D341Med (cell line): ENCODE results near the gene HHIPL2.
"Not testable (repeated sequence)": the region's sequence is repeated elsewhere in the genome, so short reads cannot be mapped to it uniquely, and the experiment has no call there.

Experiments used
- DNase-seq: peaks from one replicate; pipeline ENCODE4 v3.0.0; 2012; ENCODE audit warnings: low spot score

The HHIPL2 gene

GRCh38 chr1:222539951-222540597 is 7.8 kb downstream of the HHIPL2 start:
- no peak for DNase-seq

DNA sequence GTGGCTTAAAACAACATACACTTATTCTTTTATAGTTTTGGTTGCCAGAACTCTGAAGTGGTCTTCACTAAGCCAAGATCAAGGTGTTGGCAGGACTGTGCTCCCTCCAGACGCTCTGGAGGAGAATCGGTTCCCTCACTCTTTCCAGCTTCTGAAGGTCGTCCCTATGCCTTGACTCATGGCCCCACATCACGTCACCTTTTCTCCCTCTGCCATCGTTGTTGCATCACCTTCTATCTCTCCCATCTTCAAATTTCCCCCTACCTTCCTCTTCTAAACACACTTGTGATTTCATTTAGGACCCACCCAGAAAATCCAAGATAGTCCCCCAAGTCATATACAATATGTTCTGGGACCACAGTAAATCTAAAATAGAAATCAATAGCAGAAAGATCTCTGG is 12.4 kb downstream of the HHIPL2 start:
- no peak for DNase-seq

GRCh38 chr1:222530852-222531251 is 17.1 kb downstream of the HHIPL2 start:
- no peak for DNase-seq

DNA sequence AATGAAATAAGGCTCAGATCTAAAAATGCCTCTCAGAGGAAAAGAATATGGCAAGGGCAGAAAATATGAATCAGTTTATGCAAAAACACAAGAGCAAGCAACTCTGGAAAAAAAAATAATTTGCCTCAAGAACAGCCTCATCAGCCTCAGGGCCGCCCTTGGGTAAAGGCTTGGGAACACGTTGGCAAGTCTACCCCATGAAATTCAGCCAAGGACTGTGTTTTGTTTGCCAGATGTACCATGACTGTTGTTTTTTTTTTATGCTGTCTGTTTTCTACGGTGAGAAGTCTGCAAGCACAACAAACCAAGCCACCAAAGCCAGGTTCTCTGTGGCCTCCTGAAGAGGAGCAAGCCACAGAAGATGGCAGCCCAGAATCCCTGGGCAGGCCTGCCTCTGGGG is 18.0 kb downstream of the HHIPL2 start:
- no peak for DNase-seq

DNA sequence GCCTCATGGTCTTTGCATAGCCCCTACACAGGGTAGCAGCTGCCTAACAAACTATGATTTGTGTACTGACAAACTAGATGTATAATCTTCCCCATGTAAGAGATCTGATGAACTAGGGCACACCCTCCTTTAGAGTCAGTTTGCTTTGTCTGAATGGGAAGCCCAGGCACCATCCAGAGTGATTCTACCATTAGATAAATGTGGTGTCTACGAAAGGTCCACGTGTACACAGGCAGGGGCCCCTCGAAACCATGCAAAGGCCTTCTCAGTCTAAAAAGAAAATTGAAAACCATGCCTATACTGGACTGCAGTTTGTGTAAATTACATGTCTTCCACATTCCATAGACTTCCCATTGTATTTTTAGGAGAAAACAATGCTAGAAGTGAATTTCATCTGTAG is 18.7 kb downstream of the HHIPL2 start:
- no peak for DNase-seq

GRCh38 chr1:222525951-222526350 is 22.0 kb downstream of the HHIPL2 start:
- no peak for DNase-seq

GRCh38 chr1:222523852-222524251 is 24.1 kb downstream of the HHIPL2 start:
- DNase-seq = no peak

DNA sequence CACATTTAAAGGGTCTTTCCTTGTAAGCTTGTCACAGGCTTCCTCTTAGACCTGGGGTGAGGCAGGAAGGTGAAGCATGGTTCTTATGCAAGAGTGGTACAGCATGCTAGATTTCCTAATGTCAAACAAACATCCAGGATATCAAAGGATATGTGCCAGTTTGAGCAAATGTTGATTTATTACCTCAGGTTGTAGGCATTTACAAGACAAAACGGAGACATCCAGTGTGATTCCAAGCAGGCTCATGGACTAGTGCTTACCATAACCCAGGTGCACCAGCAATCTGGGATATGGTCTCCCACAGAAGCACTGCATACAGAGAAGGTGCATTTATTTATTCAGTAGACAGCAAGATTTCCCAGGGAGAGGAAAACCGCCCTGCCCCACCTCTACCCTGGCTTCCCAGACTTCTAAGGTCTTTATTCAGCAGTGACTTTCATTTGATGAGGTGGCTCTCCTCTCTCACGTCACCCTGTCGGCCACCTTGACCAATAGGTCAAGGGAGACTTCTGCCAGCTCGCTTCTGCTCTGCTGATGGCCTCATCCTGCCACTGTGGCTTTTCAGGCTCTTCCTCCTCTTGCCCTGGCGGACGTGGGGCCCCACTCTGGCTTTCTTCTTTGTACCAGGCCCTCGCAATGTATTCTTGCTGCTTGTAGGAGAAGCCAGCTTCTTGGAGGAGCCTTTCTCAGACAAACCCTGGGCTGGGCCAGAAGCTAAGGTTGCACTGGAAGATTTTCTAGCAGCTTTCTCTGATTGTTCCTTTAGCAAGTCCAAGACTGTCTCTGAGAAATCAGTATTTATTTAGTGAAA is 25.6 kb downstream of the HHIPL2 start:
- DNase-seq = no peak

DNA sequence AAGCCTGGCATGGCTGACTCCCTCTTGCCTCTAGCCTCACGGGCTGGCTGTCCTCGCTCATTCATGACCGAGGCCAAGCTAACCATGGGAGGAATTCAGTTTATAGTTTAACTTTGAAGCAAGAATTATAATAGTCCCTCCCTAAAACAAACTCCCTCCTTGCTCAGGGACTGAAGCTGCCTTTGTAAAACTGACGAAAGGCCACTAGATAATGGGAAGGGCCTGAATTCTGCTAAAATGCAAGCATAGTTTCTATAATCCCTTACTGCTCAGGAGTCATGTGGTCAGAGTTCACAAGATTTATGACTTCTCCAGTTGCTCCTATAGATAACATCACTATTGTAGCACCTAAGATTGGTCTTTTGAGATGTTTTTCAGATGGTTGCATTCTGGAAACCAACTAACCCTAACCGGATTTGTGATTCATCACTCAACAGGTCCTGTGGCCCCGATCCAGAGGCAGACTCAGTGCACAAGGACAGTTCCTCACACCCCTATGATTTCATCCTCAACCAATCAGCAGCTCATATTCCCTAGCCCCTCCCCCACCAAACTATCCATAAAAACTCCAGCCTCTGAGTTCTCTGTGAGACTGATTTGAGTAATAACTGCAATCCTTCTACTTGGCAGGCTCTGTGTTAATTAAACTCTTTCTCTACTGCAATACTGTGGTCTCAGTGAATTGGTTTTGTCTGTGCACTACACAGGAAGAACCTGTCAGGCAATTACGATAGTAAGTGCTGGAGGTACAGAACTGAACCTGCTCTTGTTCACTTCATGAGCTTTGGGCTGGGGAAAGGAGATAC is 26.4 kb downstream of the HHIPL2 start:
- DNase-seq = no peak

- DNase-seq = not testable (repeated sequence)
These were observed 58.4 kb downstream of the HHIPL2 start for GRCh38 chr1:222489496-222489895.

GRCh38 chr1:222487774-222488173 is 60.1 kb downstream of the HHIPL2 start:
- not testable (repeated sequence) for DNase-seq

DNA sequence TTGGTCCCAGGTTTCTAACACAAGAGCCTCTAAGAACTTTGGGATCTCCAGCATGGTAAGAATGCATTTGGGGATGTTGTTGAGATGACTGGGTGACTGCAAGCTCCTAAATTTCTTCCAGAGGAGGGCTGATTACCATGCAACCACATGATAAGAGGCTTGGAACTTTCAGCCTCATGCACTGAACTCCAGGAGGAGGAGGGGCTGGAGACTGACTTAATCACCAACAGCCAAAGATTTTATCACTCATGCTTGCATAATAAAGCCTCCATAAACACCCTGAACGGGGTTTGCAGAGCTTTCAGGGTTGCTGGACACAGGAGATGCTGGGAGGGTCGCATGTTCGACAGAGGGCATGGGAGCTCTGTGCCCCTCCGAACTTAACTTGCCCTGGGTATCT is 63.9 kb downstream of the HHIPL2 start:
- not testable (repeated sequence) for DNase-seq

DNA sequence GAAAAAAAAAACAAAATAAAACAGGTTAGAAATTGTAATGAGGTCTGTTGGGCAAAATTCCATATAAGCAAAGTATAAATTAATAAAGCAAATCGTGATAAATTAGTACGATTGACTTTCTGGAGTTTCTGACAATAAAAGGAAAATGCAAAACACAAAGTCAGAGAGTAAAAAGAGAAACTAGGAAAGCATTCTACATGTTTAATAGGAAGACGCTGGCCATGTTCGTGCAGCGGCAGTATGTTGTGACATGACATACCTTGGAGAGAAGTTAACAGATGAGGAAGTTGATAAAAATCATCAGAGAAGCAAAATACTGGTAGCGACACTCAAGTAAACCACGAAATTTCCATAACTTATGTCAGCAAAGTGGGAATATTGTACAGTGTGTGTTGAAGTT is 68.3 kb downstream of the HHIPL2 start:
- DNase-seq = not testable (repeated sequence)

- DNase-seq = not testable (repeated sequence)
These were observed 71.5 kb downstream of the HHIPL2 start for GRCh38 chr1:222476436-222476835.

DNA sequence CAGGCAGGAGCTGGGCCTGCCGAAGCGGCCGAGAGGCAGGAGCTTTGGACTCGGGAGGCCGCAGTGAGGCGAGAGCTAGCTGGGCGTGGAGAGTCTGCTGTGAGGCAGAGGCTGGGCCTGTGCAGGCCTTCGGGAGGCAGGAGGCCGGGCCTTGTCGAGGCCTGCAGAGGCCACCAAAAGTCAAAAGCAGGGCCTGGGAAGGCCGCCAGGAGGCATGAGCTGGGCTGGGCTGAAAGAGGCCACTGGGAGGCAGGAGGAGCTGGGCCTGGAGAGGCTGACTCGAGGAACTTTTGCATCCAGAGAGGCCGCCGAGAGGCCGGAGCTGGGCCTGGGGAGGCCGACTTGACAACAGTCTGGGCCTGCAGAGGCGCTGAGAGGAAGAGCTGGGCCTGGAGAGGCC is 74.2 kb downstream of the HHIPL2 start:
- not testable (repeated sequence) for DNase-seq

GRCh38 chr1:222472776-222473540 is 74.9 kb downstream of the HHIPL2 start:
- not testable (repeated sequence) for DNase-seq
